ENCODE results near the gene MEIS3.

Gene MEIS3

GRCh38 chr19:47427241-47428176 is 8.2 kb upstream of the MEIS3 start:
- Mint-ChIP-seq H3K27ac (no peak overlapping the region), H3K4me3 (peak overlapping the region; percentile 8), H3K36me3 (peaks cover 2% of the 10 kb centered on the region), H3K9me3 (no peaks in the 10 kb centered on the region), H3K4me1 (peaks cover 18% of the 10 kb centered on the region), H3K27me3 (peaks cover 23% of the 10 kb centered on the region)

GRCh38 chr19:47423203-47423882 is 4.0 kb upstream of the MEIS3 start:
- H3K27ac Mint-ChIP-seq: no peak overlapping the region

GRCh38 chr19:47422417-47423163 is 3.3 kb upstream of the MEIS3 start:
- H3K36me3 Mint-ChIP-seq: peaks cover 5% of the 10 kb centered on the region
- peak overlapping the region; percentile 48 for H3K4me3 Mint-ChIP-seq
- peaks cover 48% of the 10 kb centered on the region for H3K4me1 Mint-ChIP-seq
- peaks cover 51% of the 10 kb centered on the region for H3K27me3 Mint-ChIP-seq
- no peaks in the 10 kb centered on the region for H3K9me3 Mint-ChIP-seq
- H3K27ac Mint-ChIP-seq: peak overlapping the region; percentile 43

More at GRCh38 chr19:47423203-47423882, 4.0 kb upstream of the MEIS3 start:
- Mint-ChIP-seq H3K4me1 (peaks cover 40% of the 10 kb centered on the region), H3K4me3 (no peak overlapping the region), H3K9me3 (no peaks in the 10 kb centered on the region), H3K36me3 (peaks cover 5% of the 10 kb centered on the region), H3K27me3 (peaks cover 43% of the 10 kb centered on the region)

GRCh38 chr19:47421844-47422395 is 2.6 kb upstream of the MEIS3 start:
- Mint-ChIP-seq H3K4me1 (peaks cover 51% of the 10 kb centered on the region), H3K9me3 (no peaks in the 10 kb centered on the region), H3K36me3 (peaks cover 5% of the 10 kb centered on the region), H3K4me3 (peak overlapping the region; percentile 48), H3K27ac (peak overlapping the region; percentile 43), H3K27me3 (peaks cover 57% of the 10 kb centered on the region)

GRCh38 chr19:47421244-47421786 is 2.0 kb upstream of the MEIS3 start:
- Mint-ChIP-seq H3K27me3 (peaks cover 60% of the 10 kb centered on the region), H3K4me1 (peaks cover 51% of the 10 kb centered on the region), H3K4me3 (no peak overlapping the region), H3K27ac (no peak overlapping the region), H3K9me3 (no peaks in the 10 kb centered on the region), H3K36me3 (peaks cover 5% of the 10 kb centered on the region)

- Mint-ChIP-seq H3K36me3 (peaks cover 5% of the 10 kb centered on the region), H3K27ac (no peak overlapping the region), H3K27me3 (peaks cover 61% of the 10 kb centered on the region), H3K4me1 (peaks cover 51% of the 10 kb centered on the region), H3K4me3 (no peak overlapping the region), H3K9me3 (no peaks in the 10 kb centered on the region)
Observed at GRCh38 chr19:47419789-47420188, 462 bp upstream of the MEIS3 start.

- H3K4me1 Mint-ChIP-seq: peaks cover 51% of the 10 kb centered on the region
- no peak overlapping the region for H3K27ac Mint-ChIP-seq
- H3K4me3 Mint-ChIP-seq: peak overlapping the region; percentile 47
- H3K27me3 Mint-ChIP-seq: peaks cover 62% of the 10 kb centered on the region
- H3K9me3 Mint-ChIP-seq: no peaks in the 10 kb centered on the region
- H3K36me3 Mint-ChIP-seq: peaks cover 5% of the 10 kb centered on the region
Observed at GRCh38 chr19:47418692-47419029, 666 bp downstream of the MEIS3 start.

- peaks cover 46% of the 10 kb centered on the region for H3K4me1 Mint-ChIP-seq
- H3K27ac Mint-ChIP-seq: peak overlapping the region; percentile 4
- H3K36me3 Mint-ChIP-seq: peaks cover 5% of the 10 kb centered on the region
- no peaks in the 10 kb centered on the region for H3K9me3 Mint-ChIP-seq
- peaks cover 59% of the 10 kb centered on the region for H3K27me3 Mint-ChIP-seq
- H3K4me3 Mint-ChIP-seq: peak overlapping the region; percentile 47
Observed at GRCh38 chr19:47417746-47418691, 1.3 kb downstream of the MEIS3 start.

- no peak overlapping the region for H3K4me3 Mint-ChIP-seq
- H3K9me3 Mint-ChIP-seq: no peaks in the 10 kb centered on the region
- peaks cover 38% of the 10 kb centered on the region for H3K4me1 Mint-ChIP-seq
- peaks cover 51% of the 10 kb centered on the region for H3K27me3 Mint-ChIP-seq
- peaks cover 1% of the 10 kb centered on the region for H3K36me3 Mint-ChIP-seq
- no peak overlapping the region for H3K27ac Mint-ChIP-seq
Observed at GRCh38 chr19:47417107-47417745, 2.1 kb downstream of the MEIS3 start.

GRCh38 chr19:47416643-47416985 is 2.7 kb downstream of the MEIS3 start:
- Mint-ChIP-seq H3K36me3 (no peaks in the 10 kb centered on the region), H3K27ac (no peak overlapping the region), H3K9me3 (no peaks in the 10 kb centered on the region), H3K27me3 (peaks cover 48% of the 10 kb centered on the region), H3K4me3 (no peak overlapping the region), H3K4me1 (peaks cover 34% of the 10 kb centered on the region)

- no peaks in the 10 kb centered on the region for H3K9me3 Mint-ChIP-seq
- no peaks in the 10 kb centered on the region for H3K36me3 Mint-ChIP-seq
- H3K27me3 Mint-ChIP-seq: peaks cover 43% of the 10 kb centered on the region
- H3K4me3 Mint-ChIP-seq: no peak overlapping the region
- peaks cover 30% of the 10 kb centered on the region for H3K4me1 Mint-ChIP-seq
- H3K27ac Mint-ChIP-seq: no peak overlapping the region
Observed at GRCh38 chr19:47415953-47416642, 3.2 kb downstream of the MEIS3 start.

- Mint-ChIP-seq H3K36me3 (no peaks in the 10 kb centered on the region), H3K9me3 (no peaks in the 10 kb centered on the region), H3K4me3 (no peak overlapping the region), H3K4me1 (peaks cover 15% of the 10 kb centered on the region), H3K27me3 (peaks cover 33% of the 10 kb centered on the region), H3K27ac (no peak overlapping the region)
Observed at GRCh38 chr19:47414469-47414868, 4.9 kb downstream of the MEIS3 start.

GRCh38 chr19:47413941-47414340 is 5.4 kb downstream of the MEIS3 start:
- H3K4me1 Mint-ChIP-seq: peaks cover 15% of the 10 kb centered on the region
- no peaks in the 10 kb centered on the region for H3K36me3 Mint-ChIP-seq
- H3K27me3 Mint-ChIP-seq: peaks cover 37% of the 10 kb centered on the region
- no peak overlapping the region for H3K27ac Mint-ChIP-seq
- H3K4me3 Mint-ChIP-seq: no peak overlapping the region
- H3K9me3 Mint-ChIP-seq: no peaks in the 10 kb centered on the region
